Sigmoid colon (tissue), 7 donors: Measurements from ENCODE around the gene TMEM63C. TPM values are rescaled to one million over a fixed set of nuclear protein-coding genes. Genes with fewer than 3 reads are reported as not detected.

Experiments
- DNase-seq: peaks from one replicate; pipeline ENCODE4 v3.0.0-alpha.2; 2019
- H3K27ac ChIP-seq, 4 donors: fragments of 200-600 bp; sonication (generic); one replicate each; pipeline ENCODE4 v1.5.1; 2016 to 2019; ENCODE audit warnings: mild to moderate bottlenecking in 1 of 4
- H3K27me3 ChIP-seq, 3 donors: fragments of 200-600 bp; sonication (generic); one replicate each; pipeline ENCODE4 v1.5.1; 2019; ENCODE audit warnings: mild to moderate bottlenecking in 1 of 3
- H3K36me3 ChIP-seq, 4 donors: fragments of 200-600 bp; sonication (generic); one replicate each; pipeline ENCODE4 v1.5.1; 2016 to 2019
- H3K4me1 ChIP-seq, 4 donors: fragments of 200-600 bp; sonication (generic); one replicate each; pipeline ENCODE4 v1.5.1; 2017 to 2019
- H3K4me3 ChIP-seq, 4 donors: fragments of 200-600 bp; sonication (generic); one replicate each; pipeline ENCODE4 v1.5.1; 2017 to 2019; ENCODE audit warnings: mild to moderate bottlenecking in 2 of 4, moderate library complexity in 1 of 4
- H3K9me3 ChIP-seq, 4 donors: fragments of 200-600 bp in 3 of 4; sonication (generic) in 3 of 4; one replicate each; pipeline versions ENCODE4 v1.5.1 to v1.6.1; 2013 to 2019
- CTCF ChIP-seq, 4 experiments: fragments of 450-650 bp in 3 of 4; fragments of 200-600 bp in 1 of 4; IDR thresholded peaks; one replicate each; pipeline ENCODE4 v1.5.1; 2016 to 2019; ENCODE audit warnings: antibody characterized with exemption in 4 of 4, mild to moderate bottlenecking in 3 of 4, moderate library complexity in 2 of 4
- EP300 ChIP-seq, 4 donors: sonication (generic); formaldehyde crosslinking; IDR thresholded peaks; one replicate each; pipeline ENCODE4 v1.6.1; 2017; ENCODE audit warnings: antibody characterized with exemption in 4 of 4
- POLR2A ChIP-seq, 2 donors: fragments of 450-650 bp; IDR thresholded peaks; one replicate each; pipeline ENCODE4 v1.6.1; 2016; ENCODE audit warnings: antibody characterized with exemption in 2 of 2, mild to moderate bottlenecking in 2 of 2, moderate library complexity in 2 of 2
- POLR2AphosphoS5 ChIP-seq, 4 donors: sonication (generic); formaldehyde crosslinking; IDR thresholded peaks; one replicate each; pipeline ENCODE4 v1.6.1; 2017; ENCODE audit warnings: antibody characterized with exemption in 4 of 4
- WGBS, 2 donors: extraction: QIAGEN DNeasy Blood & Tissue Kit; methylation state at CpG; one replicate each; pipeline ENCODE4 v1.1.7; 2013; 5-methylcytosine and 5-hydroxymethylcytosine counted together
- intact Hi-C: fragments of 100-400 bp; cut with DNase I; formaldehyde crosslinking; loops from one replicate; pipeline ENCODE4 v1.15.1; 2023
- polyA plus RNA-seq, 3 donors: library from polyadenylated mRNA; stranded (reverse); fragments of 200-250 nt; gene quantifications; one replicate each; pipeline ENCODE4 v1.2.3, GENCODE V29; 2013
- total RNA-seq, 4 donors: library from RNA; depleted of rRNA; stranded (reverse); fragments of >200 nt; gene quantifications; one replicate each; pipeline ENCODE4 v1.1.0, GENCODE V29; 2016
- donor health status: healthy with polysubstance abuse.
- donor health status: Bipolar disorder and iron deficiency.
- donor health status: healthy.

The TMEM63C gene
- total and polyA plus RNA-seq, 7 donors, result 0.28 to 6.5 (median 1.8) TPM

DNA sequence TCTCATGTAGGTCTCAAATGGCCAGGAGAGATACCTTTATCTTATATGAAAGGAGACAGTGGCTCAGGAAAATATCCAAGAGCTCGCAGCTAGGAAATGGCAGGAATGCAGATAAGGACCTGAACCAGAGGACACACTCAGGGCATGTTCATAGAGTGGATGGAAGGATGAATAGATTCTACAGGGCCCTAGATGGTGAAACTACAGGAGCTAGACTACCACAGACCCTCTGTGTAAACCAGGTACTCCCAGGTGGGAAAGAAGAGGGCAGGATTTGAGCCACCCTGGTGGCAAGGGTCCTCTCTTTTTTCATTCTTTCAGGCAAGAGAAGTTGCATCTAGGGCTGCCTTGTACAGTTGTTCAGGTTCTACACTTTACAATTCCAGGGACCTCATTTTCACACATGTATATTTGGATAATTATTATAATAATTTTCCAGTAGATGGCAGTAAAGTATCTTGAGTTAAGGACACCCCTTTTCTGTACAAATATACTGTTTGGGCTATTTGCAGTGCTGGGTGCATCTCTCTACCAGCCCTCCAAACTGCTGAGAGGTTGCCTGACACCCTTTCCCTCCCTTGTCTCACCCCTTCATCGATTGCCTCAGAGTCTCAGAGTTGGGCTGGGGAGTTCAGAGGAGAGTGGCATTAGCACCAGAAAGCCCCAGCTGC, 29.5 kb upstream of the TMEM63C start:
- H3K4me3 ChIP-seq, result no peak overlapping the region

GRCh38 chr14:77153802-77154201, 27.8 kb upstream of the TMEM63C start:
- whole genome bisulfite sequencing, 2 donors, result 94% methylated on average over 3 of the region's 3 CpGs
- intact Hi-C loops, result loop anchor here (5.0 kb wide), 1 partner anchor 163 kb away; no protein-coding TSS in a partner anchor
- Histone ChIP-seq H3K27ac (no peak overlapping the region), H3K27me3 (peaks cover 0 to 14% (median 0%) of the 10 kb centered on the region in 3 donors), H3K9me3 (no peaks in the 10 kb centered on the region), H3K4me3 (no peak overlapping the region), H3K36me3 (no peaks in the 10 kb centered on the region), H3K4me1 (peaks cover 0 to 13% (median 12%) of the 10 kb centered on the region in 4 donors)
- no peak for TF ChIP-seq POLR2A (IDR thresholded peaks at IDR 0.05)
- no peak for TF ChIP-seq POLR2AphosphoS5 (IDR thresholded peaks at IDR 0.05)
- TF ChIP-seq CTCF (IDR thresholded peaks at IDR 0.05), result no peak
- TF ChIP-seq EP300 (IDR thresholded peaks at IDR 0.05), result no peak
- DNase-seq, result no peak

More for the DNA sequence above, 29.5 kb upstream of the TMEM63C start:
- H3K36me3 ChIP-seq, result no peaks in the 10 kb centered on the region
- 31 to 51% methylated on average over 2 of the region's 2 CpGs for WGBS, 2 donors
- no peak for DNase-seq
- TF ChIP-seq POLR2AphosphoS5 (IDR thresholded peaks at IDR 0.05) (no peak), CTCF (IDR thresholded peaks at IDR 0.05) (peak in 1 of 4 experiments; percentile 5)
- intact Hi-C loops, result loop anchor here (5.0 kb wide), 1 partner anchor 165 kb away; no protein-coding TSS in a partner anchor
- H3K4me1 ChIP-seq, result no peaks in the 10 kb centered on the region
- no peak overlapping the region for H3K27ac ChIP-seq
- peaks cover 0 to 20% (median 0%) of the 10 kb centered on the region in 3 donors for H3K27me3 ChIP-seq
- H3K9me3 ChIP-seq, result no peaks in the 10 kb centered on the region

DNA sequence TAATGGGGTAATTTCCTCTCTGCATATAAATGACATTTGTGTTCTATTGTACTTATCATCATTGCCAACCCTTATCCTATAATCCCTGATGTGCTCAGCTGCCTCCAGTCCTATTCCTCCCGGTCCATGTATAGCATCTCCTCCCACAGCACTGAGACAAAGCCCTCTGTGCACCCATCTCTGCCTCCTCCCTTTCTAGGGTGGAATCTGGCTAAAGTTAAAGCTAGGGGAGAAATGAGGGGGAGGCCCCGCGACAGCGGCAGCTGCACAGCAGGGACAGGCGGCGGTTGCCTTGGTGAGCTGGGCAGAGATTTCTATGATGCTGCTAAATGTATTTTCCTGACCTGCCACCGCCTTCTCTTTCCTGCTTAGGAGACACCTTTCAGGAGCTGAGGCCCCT, 27.2 kb upstream of the TMEM63C start:
- no peak for DNase-seq
- WGBS, 2 donors, result 55 to 64% methylated on average over 7 of the region's 7 CpGs
- Histone ChIP-seq H3K36me3 (no peaks in the 10 kb centered on the region), H3K4me1 (peaks cover 0 to 18% (median 16%) of the 10 kb centered on the region in 4 donors), H3K9me3 (no peaks in the 10 kb centered on the region), H3K4me3 (no peak overlapping the region), H3K27me3 (peaks cover 0 to 14% (median 0%) of the 10 kb centered on the region in 3 donors), H3K27ac (no peak overlapping the region)
- no peak for TF ChIP-seq POLR2A (IDR thresholded peaks at IDR 0.05)
- TF ChIP-seq CTCF (IDR thresholded peaks at IDR 0.05), result no peak
- TF ChIP-seq POLR2AphosphoS5 (IDR thresholded peaks at IDR 0.05), result no peak
- TF ChIP-seq EP300 (IDR thresholded peaks at IDR 0.05), result no peak
- intact Hi-C loops, result loop anchor here (5.0 kb wide), 1 partner anchor 163 kb away; no protein-coding TSS in a partner anchor

GRCh38 chr14:77155083-77155482, 26.5 kb upstream of the TMEM63C start:
- Histone ChIP-seq H3K4me3 (no peak overlapping the region), H3K27ac (no peak overlapping the region), H3K27me3 (peaks cover 0 to 14% (median 0%) of the 10 kb centered on the region in 3 donors), H3K4me1 (peaks cover 0 to 18% (median 16%) of the 10 kb centered on the region in 4 donors), H3K9me3 (no peaks in the 10 kb centered on the region), H3K36me3 (no peaks in the 10 kb centered on the region)
- TF ChIP-seq CTCF (IDR thresholded peaks at IDR 0.05) (no peak), POLR2AphosphoS5 (IDR thresholded peaks at IDR 0.05) (no peak), EP300 (IDR thresholded peaks at IDR 0.05) (no peak), POLR2A (IDR thresholded peaks at IDR 0.05) (no peak)
- no peak for DNase-seq
- intact Hi-C loops, result no loop called here
- WGBS, 2 donors, result 74 to 83% methylated on average over 2 of the region's 2 CpGs
